PFSK-1 (cell line): Measurements from ENCODE around the gene PLA2G4E.

Experiments
- FOXP2 ChIP-seq: optimal IDR thresholded peaks from 2 replicates; pipeline ENCODE3; 2011; ENCODE audit warnings: borderline replicate concordance, control low read depth, inconsistent platforms; ENCODE audit not compliant: insufficient read depth; ENCODE audit errors: extremely low read length, extremely low read depth
- POLR2AphosphoS5 ChIP-seq: IDR thresholded peaks from 2 replicates; pipeline ENCODE4 v1.6.1; 2012; ENCODE audit warnings: low read depth, mild to moderate bottlenecking, control low read depth, low read length, moderate library complexity
- SIN3A ChIP-seq: IDR thresholded peaks from 2 replicates; pipeline ENCODE4 v1.6.1; 2012; ENCODE audit warnings: mild to moderate bottlenecking, low read length, moderate library complexity, borderline replicate concordance; ENCODE audit not compliant: insufficient read depth
- TAF1 ChIP-seq: IDR thresholded peaks from 2 replicates; pipeline ENCODE4 v1.6.1; 2012; ENCODE audit warnings: low read length, control low read depth, borderline replicate concordance; ENCODE audit not compliant: insufficient read depth
- TF ChIP-seq, protein P1 (sequence below), 2 experiments: IDR thresholded peaks; 2 replicates each; pipeline versions ENCODE4 v1.6.1 to v1.8.0; 2011 to 2012; ENCODE audit warnings: low read depth in 2 of 2, low read length in 2 of 2, control low read depth in 1 of 2, inconsistent platforms in 1 of 2, mild to moderate bottlenecking in 1 of 2, moderate library complexity in 1 of 2; ENCODE audit not compliant: insufficient read depth in 1 of 2

DNA sequence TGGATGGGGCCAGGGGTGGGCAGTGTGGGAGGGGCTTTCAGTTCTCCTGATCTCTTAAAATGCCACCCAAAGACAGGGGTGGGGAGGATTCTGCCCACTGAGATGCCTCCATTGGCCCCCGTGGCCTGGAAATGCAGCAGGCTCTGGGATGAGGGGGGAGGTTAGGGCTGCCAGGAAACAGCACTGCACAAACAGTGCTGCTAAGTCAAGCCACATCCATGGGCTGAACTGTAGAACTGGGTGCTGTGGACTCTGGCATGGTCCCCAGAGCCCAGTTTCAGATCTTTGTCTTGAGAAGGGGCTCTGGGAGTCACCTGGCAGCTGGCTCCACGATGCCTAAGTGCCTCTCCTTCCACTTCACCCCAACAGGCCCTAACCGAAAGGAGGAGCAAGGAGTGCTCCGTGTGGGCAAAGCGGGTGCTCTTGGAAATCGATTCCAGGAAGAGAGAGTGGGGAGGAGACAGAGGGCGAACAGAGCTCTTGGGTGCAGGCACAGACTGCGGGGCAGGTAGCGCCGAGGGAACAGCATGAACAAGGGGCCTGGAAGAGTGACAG, 7.8 kb downstream of the PLA2G4E start:
- no peak for TF ChIP-seq POLR2AphosphoS5
- TF ChIP-seq TAF1: no peak
- TF ChIP-seq, protein P1, sequence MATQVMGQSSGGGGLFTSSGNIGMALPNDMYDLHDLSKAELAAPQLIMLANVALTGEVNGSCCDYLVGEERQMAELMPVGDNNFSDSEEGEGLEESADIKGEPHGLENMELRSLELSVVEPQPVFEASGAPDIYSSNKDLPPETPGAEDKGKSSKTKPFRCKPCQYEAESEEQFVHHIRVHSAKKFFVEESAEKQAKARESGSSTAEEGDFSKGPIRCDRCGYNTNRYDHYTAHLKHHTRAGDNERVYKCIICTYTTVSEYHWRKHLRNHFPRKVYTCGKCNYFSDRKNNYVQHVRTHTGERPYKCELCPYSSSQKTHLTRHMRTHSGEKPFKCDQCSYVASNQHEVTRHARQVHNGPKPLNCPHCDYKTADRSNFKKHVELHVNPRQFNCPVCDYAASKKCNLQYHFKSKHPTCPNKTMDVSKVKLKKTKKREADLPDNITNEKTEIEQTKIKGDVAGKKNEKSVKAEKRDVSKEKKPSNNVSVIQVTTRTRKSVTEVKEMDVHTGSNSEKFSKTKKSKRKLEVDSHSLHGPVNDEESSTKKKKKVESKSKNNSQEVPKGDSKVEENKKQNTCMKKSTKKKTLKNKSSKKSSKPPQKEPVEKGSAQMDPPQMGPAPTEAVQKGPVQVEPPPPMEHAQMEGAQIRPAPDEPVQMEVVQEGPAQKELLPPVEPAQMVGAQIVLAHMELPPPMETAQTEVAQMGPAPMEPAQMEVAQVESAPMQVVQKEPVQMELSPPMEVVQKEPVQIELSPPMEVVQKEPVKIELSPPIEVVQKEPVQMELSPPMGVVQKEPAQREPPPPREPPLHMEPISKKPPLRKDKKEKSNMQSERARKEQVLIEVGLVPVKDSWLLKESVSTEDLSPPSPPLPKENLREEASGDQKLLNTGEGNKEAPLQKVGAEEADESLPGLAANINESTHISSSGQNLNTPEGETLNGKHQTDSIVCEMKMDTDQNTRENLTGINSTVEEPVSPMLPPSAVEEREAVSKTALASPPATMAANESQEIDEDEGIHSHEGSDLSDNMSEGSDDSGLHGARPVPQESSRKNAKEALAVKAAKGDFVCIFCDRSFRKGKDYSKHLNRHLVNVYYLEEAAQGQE (IDR thresholded peaks at IDR 0.05; ENCODE audit: insufficient read depth in 1 of 2, low read depth in 2 of 2, low read length in 2 of 2): no peak
- TF ChIP-seq SIN3A: no peak
- TF ChIP-seq FOXP2: no peak
